Ishikawa (cell line): ENCODE data around the gene MAPK6.

Experiments
- CEBPB ChIP-seq: IDR thresholded peaks from 2 replicates; pipeline ENCODE4 v1.6.1; 2012
- CREB1 ChIP-seq: IDR thresholded peaks from 2 replicates; pipeline ENCODE4 v1.6.1; 2012; ENCODE audit warnings: low read depth
- EGR1 ChIP-seq: IDR thresholded peaks from 2 replicates; pipeline ENCODE4 v1.6.1; 2012
- EP300 ChIP-seq: IDR thresholded peaks from 2 replicates; pipeline ENCODE4 v1.6.1; 2012; ENCODE audit warnings: borderline replicate concordance
- RAD21 ChIP-seq: IDR thresholded peaks from 2 replicates; pipeline ENCODE4 v1.6.1; 2012; ENCODE audit warnings: low read depth
- TAF1 ChIP-seq: IDR thresholded peaks from 2 replicates; pipeline ENCODE4 v1.6.1; 2012; ENCODE audit warnings: low read depth, mild to moderate bottlenecking
- TCF12 ChIP-seq: IDR thresholded peaks from 2 replicates; pipeline ENCODE4 v1.6.1; 2012; ENCODE audit warnings: low read depth
- TEAD4 ChIP-seq: IDR thresholded peaks from 2 replicates; pipeline ENCODE4 v1.6.1; 2012
- YY1 ChIP-seq: IDR thresholded peaks from 2 replicates; pipeline ENCODE4 v1.6.1; 2012; ENCODE audit warnings: low read depth
- TF ChIP-seq, protein P1 (sequence below): IDR thresholded peaks from 2 replicates; pipeline ENCODE4 v1.6.1; 2012; ENCODE audit warnings: low read depth, mild to moderate bottlenecking
- TF ChIP-seq, protein P2 (sequence below): IDR thresholded peaks from 2 replicates; pipeline ENCODE4 v1.6.1; 2012
- TF ChIP-seq, protein P3 (sequence below): IDR thresholded peaks from 2 replicates; pipeline ENCODE4 v1.6.1; 2012

- TF ChIP-seq, protein P1, sequence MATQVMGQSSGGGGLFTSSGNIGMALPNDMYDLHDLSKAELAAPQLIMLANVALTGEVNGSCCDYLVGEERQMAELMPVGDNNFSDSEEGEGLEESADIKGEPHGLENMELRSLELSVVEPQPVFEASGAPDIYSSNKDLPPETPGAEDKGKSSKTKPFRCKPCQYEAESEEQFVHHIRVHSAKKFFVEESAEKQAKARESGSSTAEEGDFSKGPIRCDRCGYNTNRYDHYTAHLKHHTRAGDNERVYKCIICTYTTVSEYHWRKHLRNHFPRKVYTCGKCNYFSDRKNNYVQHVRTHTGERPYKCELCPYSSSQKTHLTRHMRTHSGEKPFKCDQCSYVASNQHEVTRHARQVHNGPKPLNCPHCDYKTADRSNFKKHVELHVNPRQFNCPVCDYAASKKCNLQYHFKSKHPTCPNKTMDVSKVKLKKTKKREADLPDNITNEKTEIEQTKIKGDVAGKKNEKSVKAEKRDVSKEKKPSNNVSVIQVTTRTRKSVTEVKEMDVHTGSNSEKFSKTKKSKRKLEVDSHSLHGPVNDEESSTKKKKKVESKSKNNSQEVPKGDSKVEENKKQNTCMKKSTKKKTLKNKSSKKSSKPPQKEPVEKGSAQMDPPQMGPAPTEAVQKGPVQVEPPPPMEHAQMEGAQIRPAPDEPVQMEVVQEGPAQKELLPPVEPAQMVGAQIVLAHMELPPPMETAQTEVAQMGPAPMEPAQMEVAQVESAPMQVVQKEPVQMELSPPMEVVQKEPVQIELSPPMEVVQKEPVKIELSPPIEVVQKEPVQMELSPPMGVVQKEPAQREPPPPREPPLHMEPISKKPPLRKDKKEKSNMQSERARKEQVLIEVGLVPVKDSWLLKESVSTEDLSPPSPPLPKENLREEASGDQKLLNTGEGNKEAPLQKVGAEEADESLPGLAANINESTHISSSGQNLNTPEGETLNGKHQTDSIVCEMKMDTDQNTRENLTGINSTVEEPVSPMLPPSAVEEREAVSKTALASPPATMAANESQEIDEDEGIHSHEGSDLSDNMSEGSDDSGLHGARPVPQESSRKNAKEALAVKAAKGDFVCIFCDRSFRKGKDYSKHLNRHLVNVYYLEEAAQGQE = no peak
- TF ChIP-seq EP300 (no peak), RAD21 (no peak), TCF12 (no peak), CEBPB (no peak), YY1 (no peak), CREB1 (no peak), TAF1 (no peak), TEAD4 (no peak), EGR1 (no peak)
- TF ChIP-seq, protein P2, sequence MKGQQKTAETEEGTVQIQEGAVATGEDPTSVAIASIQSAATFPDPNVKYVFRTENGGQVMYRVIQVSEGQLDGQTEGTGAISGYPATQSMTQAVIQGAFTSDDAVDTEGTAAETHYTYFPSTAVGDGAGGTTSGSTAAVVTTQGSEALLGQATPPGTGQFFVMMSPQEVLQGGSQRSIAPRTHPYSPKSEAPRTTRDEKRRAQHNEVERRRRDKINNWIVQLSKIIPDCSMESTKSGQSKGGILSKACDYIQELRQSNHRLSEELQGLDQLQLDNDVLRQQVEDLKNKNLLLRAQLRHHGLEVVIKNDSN = no peak
- TF ChIP-seq, protein P3, sequence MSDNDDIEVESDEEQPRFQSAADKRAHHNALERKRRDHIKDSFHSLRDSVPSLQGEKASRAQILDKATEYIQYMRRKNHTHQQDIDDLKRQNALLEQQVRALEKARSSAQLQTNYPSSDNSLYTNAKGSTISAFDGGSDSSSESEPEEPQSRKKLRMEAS = no peak
Measured at GRCh38 chr15:52030010-52030409, 11.0 kb downstream of the MAPK6 start.
